Nephron (organoid): ENCODE data around the gene MRTFA.

Source experiments
- H3K27ac Mint-ChIP-seq, 3 experiments: 2 replicates each; pipeline ENCODE4 v1.8.0; 2020; ENCODE audit warnings: mixed read lengths in 3 of 3, mild to moderate bottlenecking in 2 of 3, moderate library complexity in 1 of 3
- H3K27me3 Mint-ChIP-seq: 2 replicates; pipeline ENCODE4 v1.8.0; 2021; ENCODE audit warnings: low read depth, mild to moderate bottlenecking, moderate library complexity, mixed read lengths
- H3K36me3 Mint-ChIP-seq: 2 replicates; pipeline ENCODE4 v1.8.0; 2020; ENCODE audit warnings: low read depth, mixed read lengths
- H3K4me1 Mint-ChIP-seq: 2 replicates; pipeline ENCODE4 v1.8.0; 2020; ENCODE audit warnings: mixed read lengths
- H3K4me3 Mint-ChIP-seq, 3 experiments: 2 replicates each; pipeline ENCODE4 v1.8.0; 2020; ENCODE audit warnings: mild to moderate bottlenecking in 3 of 3, mixed read lengths in 3 of 3, moderate library complexity in 2 of 3
- H3K9me3 Mint-ChIP-seq: 2 replicates; pipeline ENCODE4 v1.8.0; 2020; ENCODE audit warnings: mixed read lengths
- CTCF ChIP-seq, 3 experiments: fragments of 200-600 bp; sonication (generic); IDR thresholded peaks; one replicate each; pipeline ENCODE4 v1.5.0; 2021; ENCODE audit warnings: antibody characterized with exemption in 3 of 3; ENCODE audit not compliant: unreplicated experiment in 3 of 3

The MRTFA gene

GRCh38 chr22:40612291-40612751 is 24.2 kb downstream of the MRTFA start:
- peaks cover 9% of the 10 kb centered on the region for H3K36me3 Mint-ChIP-seq

DNA sequence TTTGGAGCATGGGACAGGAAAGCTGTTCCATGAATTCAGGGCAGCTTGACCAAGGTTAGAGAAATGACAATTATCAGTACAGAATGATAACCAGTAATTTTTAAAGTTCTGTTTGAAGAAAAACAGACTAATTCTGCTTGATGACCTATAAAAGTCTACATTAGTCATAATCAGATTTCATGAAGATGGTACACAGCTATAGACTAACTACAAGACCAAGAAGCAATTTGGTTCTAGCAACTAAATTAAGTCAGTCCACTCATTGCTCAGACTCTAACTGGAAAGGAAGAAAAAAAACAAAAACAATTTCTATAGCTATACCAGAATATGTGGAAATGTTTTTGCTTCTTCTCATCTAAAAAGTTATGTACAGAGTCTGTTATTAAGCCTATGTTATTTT is 24.9 kb downstream of the MRTFA start:
- Mint-ChIP-seq H3K4me1 (peaks cover 23% of the 10 kb centered on the region), H3K27ac (no peak overlapping the region), H3K4me3 (no peak overlapping the region), H3K36me3 (peaks cover 6% of the 10 kb centered on the region), H3K9me3 (peaks cover 6% of the 10 kb centered on the region), H3K27me3 (no peaks in the 10 kb centered on the region)
- no peak for TF ChIP-seq CTCF (IDR thresholded peaks at IDR 0.05; ENCODE audit: unreplicated experiment in 3 of 3)

More at GRCh38 chr22:40612291-40612751, 24.2 kb downstream of the MRTFA start:
- TF ChIP-seq CTCF (IDR thresholded peaks at IDR 0.05; ENCODE audit: unreplicated experiment in 3 of 3) = no peak
- Mint-ChIP-seq H3K4me3 (no peak overlapping the region), H3K27me3 (no peaks in the 10 kb centered on the region), H3K27ac (no peak overlapping the region), H3K4me1 (peaks cover 17% of the 10 kb centered on the region), H3K9me3 (peaks cover 6% of the 10 kb centered on the region)

DNA sequence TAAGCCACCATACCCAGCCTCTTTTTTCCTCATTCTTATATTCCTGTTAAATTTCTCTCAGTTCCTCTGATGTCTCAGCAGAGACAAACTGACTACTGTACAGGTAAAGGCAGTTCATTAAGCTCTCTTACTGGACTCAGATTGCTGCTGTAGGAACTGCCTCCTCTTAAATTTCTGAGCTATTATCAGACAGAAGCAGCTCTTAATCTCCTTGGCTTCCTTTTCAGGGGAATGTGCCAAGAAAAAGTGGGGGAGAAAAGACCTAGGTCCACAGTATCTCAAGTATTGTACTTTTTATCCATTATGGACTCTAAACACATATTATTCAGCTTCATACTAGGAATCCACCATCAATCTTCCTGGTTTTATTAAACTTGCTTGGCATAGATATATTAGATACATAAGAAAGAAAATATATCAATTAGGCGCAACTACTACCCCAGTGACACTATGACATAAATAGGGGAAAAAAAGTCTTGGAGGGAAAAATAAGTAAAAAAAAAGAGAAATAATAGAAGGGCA is 26.1 kb downstream of the MRTFA start:
- no peak overlapping the region for H3K4me3 Mint-ChIP-seq
- no peaks in the 10 kb centered on the region for H3K36me3 Mint-ChIP-seq
- H3K27me3 Mint-ChIP-seq = no peaks in the 10 kb centered on the region
- TF ChIP-seq CTCF (IDR thresholded peaks at IDR 0.05; ENCODE audit: unreplicated experiment in 3 of 3) = no peak
- H3K9me3 Mint-ChIP-seq = no peaks in the 10 kb centered on the region
- H3K4me1 Mint-ChIP-seq = peaks cover 34% of the 10 kb centered on the region
- peak overlapping the region in 2 of 3 experiments; percentile 3 to 80 for H3K27ac Mint-ChIP-seq

GRCh38 chr22:40609216-40609615 is 27.3 kb downstream of the MRTFA start:
- no peak for TF ChIP-seq CTCF (IDR thresholded peaks at IDR 0.05; ENCODE audit: unreplicated experiment in 3 of 3)
- H3K4me3 Mint-ChIP-seq = no peak overlapping the region
- H3K4me1 Mint-ChIP-seq = peaks cover 40% of the 10 kb centered on the region
- no peak overlapping the region for H3K27ac Mint-ChIP-seq
- H3K9me3 Mint-ChIP-seq = no peaks in the 10 kb centered on the region
- H3K36me3 Mint-ChIP-seq = no peaks in the 10 kb centered on the region
- H3K27me3 Mint-ChIP-seq = no peaks in the 10 kb centered on the region

DNA sequence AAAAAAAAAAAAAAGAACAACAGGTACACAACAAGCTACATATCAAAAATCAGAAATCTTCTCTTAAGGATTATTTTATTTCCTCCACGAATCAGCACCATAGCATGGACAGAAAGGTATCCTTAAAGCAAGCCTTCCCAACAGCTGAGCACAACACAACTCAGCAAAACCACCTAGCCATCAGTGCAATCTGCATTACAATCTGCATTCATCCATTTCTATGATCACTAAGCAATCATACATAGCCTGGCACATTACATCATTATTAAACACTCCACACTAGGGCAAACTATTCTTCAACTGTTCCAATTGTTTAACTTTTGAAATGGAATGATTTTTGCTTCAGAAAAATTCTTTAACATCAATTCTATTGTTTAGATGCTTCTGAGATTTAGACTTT is 29.0 kb downstream of the MRTFA start:
- H3K9me3 Mint-ChIP-seq = no peaks in the 10 kb centered on the region
- no peak for TF ChIP-seq CTCF (IDR thresholded peaks at IDR 0.05; ENCODE audit: unreplicated experiment in 3 of 3)
- no peaks in the 10 kb centered on the region for H3K36me3 Mint-ChIP-seq
- peaks cover 46% of the 10 kb centered on the region for H3K4me1 Mint-ChIP-seq
- no peak overlapping the region for H3K4me3 Mint-ChIP-seq
- peak overlapping the region in 1 of 3 experiments; percentile 50 for H3K27ac Mint-ChIP-seq
- H3K27me3 Mint-ChIP-seq = no peaks in the 10 kb centered on the region

GRCh38 chr22:40606306-40606705 is 30.2 kb downstream of the MRTFA start:
- H3K27me3 Mint-ChIP-seq = no peaks in the 10 kb centered on the region
- peaks cover 50% of the 10 kb centered on the region for H3K4me1 Mint-ChIP-seq
- no peaks in the 10 kb centered on the region for H3K36me3 Mint-ChIP-seq
- no peak overlapping the region for H3K4me3 Mint-ChIP-seq
- H3K27ac Mint-ChIP-seq = no peak overlapping the region
- no peak for TF ChIP-seq CTCF (IDR thresholded peaks at IDR 0.05; ENCODE audit: unreplicated experiment in 3 of 3)
- H3K9me3 Mint-ChIP-seq = no peaks in the 10 kb centered on the region
